ENCODE data around the gene THSD7A.
"Not testable (repeated sequence)": the region's sequence is repeated elsewhere in the genome, so short reads cannot be mapped to it uniquely, and the experiment has no call there.

The THSD7A gene

GRCh38 chr7:11538751-11539299 lies 293.2 kb downstream of the THSD7A start:
- DNase-seq (ENCODE audit: insufficient read length, low spot score) = no peak
- FAIRE-seq = no peak

GRCh38 chr7:11533229-11533820 lies 298.7 kb downstream of the THSD7A start:
- TF ChIP-seq CTCF (IDR thresholded peaks at IDR 0.05; ENCODE audit: insufficient read depth, missing control alignments) = no peak
- no peak for FAIRE-seq

More at GRCh38 chr7:11538751-11539299, 293.2 kb downstream of the THSD7A start:
- no peak for TF ChIP-seq CTCF (IDR thresholded peaks at IDR 0.05; ENCODE audit: insufficient read depth, missing control alignments)

DNA sequence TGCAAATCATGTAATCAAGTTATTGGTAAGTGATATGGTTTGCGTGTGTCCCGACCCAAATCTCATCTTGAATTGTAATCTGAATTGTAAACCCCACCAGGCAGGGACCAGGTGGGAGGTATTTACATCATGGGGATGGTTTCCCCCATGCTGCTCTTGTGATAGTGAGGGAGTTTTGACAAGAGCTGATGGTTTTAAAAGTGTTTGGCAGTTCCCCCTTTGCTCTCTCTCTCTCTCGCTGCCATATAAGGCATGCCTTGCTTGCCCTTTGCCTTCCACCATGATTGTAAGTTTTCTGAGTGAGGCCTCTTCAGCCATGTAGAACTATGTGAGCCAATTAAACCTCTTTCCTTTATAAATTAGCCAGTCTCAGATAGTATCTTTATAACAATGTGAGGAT lies 302.6 kb downstream of the THSD7A start:
- DNase-seq (ENCODE audit: insufficient read length, low spot score) = no peak
- no peak for TF ChIP-seq CTCF (IDR thresholded peaks at IDR 0.05; ENCODE audit: insufficient read depth, missing control alignments)
- no peak for FAIRE-seq

More at GRCh38 chr7:11533229-11533820, 298.7 kb downstream of the THSD7A start:
- DNase-seq (ENCODE audit: insufficient read length, low spot score) = no peak

DNA sequence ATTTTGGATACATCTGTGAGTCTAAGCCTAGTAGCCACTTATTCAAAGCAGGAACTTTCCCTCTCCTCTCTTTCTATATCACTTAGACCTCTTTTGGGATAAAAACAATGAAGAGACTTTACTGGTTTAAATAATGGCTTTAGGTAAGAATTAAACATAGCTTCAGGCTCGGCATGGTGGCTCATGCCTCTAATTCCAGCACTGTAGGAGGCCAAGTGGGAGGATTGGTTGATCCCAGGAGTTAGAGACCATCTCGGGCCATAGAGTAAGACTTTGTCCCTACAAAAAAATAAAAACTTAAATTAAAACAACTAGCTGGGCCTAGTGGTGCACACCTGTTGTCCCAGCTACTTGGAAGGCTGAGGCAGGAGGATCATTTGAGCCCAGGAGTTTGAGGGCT lies 304.3 kb downstream of the THSD7A start:
- FAIRE-seq (no peak), DNase-seq (ENCODE audit: insufficient read length, low spot score) (no peak)
- no peak for TF ChIP-seq CTCF (IDR thresholded peaks at IDR 0.05; ENCODE audit: insufficient read depth, missing control alignments)

- FAIRE-seq = no peak
- no peak for TF ChIP-seq CTCF (IDR thresholded peaks at IDR 0.05; ENCODE audit: insufficient read depth, missing control alignments)
- DNase-seq (ENCODE audit: insufficient read length, low spot score) = no peak
These were observed 307.3 kb downstream of the THSD7A start for GRCh38 chr7:11524476-11525397.

DNA sequence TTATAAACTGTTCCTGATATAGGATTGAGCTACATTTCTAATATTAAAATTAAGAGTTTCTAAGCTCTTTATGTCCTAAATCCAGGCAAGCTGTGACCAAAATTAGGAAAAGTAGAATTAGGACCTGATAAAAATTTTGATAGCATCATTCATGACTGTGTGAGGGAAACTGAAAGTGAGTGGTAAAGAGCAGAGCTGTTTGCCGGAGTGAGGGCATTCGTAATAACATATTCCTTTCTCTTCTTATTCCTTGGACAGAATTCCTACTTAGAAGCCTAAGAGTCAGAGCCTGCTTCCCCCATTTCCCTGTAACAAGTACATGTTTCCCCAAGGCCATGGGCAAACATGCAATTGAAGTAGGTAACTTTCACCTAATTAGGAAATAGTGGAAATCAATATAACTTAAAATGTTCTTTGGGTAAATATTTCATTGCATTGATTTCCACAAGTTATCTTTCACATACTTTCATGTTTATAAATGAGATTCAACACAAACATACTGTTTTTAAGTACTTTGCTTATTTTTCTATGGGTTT lies 310.0 kb downstream of the THSD7A start:
- FAIRE-seq; DNase-seq (ENCODE audit: insufficient read length, low spot score): not testable (repeated sequence)

DNA sequence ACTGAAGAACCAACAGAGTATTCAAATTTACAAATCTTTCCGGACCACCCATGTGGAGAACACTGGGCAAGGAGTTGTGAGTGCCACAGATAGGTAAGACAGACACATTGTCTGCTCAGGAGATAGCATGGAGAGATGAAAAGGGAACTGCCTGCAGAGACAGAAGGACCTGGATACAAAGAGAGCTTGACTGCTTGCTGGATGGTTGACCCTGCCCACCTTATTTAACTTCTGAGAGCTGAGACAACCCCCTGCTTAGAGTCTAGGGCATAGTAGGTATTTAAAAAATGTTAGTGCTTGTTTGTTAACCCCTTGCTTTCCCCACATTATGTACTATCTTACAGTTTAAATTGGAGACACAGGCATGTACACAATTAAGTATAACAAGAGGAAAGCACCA lies 314.1 kb downstream of the THSD7A start:
- no peak for TF ChIP-seq CTCF (IDR thresholded peaks at IDR 0.05; ENCODE audit: insufficient read depth, missing control alignments)
- FAIRE-seq (no peak), DNase-seq (ENCODE audit: insufficient read length, low spot score) (no peak)
